ENCODE results near the gene FAM180A.
"Not testable (repeated sequence)": the region's sequence is repeated elsewhere in the genome, so short reads cannot be mapped to it uniquely, and the experiment has no call there.

The FAM180A gene

DNA sequence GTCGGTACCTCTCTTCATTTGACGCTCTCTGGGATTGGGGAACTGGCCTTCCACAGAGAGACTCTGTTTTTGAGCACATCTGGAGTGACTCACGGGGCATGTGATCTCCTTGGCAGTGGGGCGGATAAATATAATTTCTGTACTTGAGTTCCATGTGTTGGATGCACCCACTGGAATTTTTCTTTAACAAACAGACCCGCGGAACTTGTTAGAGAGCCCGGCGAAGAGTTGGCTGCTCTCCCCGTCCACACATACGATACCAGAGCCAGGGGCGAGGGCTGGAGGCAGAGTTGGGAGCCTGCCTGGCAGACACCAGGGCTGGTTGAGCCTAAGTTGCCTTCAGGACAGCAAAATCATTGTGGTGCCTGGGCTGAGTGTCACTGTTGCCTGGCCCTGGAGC lies at the start of gene FAM180A:
TSS of gene FAM180A (minus strand) at position 44 of the 400 bp plus-strand sequence. CDS start 233 bp downstream, outside the sequence.
- no peak for DNase-seq (ENCODE audit: low spot score)

GRCh38 chr7:135798095-135798494 lies 49.5 kb upstream of the FAM180A start:
- DNase-seq (ENCODE audit: low spot score) = no peak

GRCh38 chr7:135795846-135796570 lies 47.4 kb upstream of the FAM180A start:
- no peak for DNase-seq (ENCODE audit: low spot score)

GRCh38 chr7:135793841-135794240 lies 45.2 kb upstream of the FAM180A start:
- DNase-seq (ENCODE audit: low spot score) = no peak

GRCh38 chr7:135792866-135793265 lies 44.3 kb upstream of the FAM180A start:
- no peak for DNase-seq (ENCODE audit: low spot score)

- no peak for DNase-seq (ENCODE audit: low spot score)
These were observed 43.7 kb upstream of the FAM180A start for GRCh38 chr7:135792363-135792668.

DNA sequence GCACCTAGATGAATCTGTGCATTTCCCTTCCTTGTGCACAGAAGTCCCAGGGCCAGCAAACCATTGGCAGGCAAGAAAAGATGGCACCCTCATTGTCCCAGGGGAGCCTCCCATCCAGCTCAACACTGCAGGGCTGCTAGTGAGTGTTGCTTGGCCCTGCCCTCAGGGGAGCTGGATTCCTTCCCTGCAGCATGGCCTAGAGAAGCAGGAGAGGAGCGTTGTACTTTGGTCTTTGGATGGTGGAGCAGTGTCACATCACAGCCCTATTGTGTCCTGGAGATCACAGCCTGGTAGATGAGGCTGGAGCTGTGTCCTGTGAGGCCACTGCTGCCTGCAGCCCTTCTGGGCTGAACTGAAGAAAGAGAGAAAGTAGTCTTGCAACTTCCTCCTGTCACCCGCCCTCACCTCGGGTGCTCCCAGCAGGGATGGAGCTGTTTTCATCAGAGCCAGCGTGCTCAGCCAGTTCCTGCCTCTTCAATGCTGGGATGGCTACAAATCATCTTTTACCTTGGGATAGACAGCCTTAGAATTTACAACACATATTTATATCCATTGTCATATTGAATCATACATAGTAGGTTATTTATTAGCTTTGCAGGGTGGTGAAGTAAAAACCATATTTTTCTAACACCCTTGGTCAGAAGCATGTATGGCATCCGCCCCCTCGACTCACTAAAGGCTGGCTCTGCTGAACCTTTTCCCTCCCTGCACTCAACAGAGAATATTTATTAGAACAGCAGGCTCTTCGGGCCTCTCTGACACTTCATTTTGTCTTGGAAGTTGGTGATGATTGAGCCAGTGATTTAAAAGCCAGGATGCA lies 43.1 kb upstream of the FAM180A start:
- DNase-seq (ENCODE audit: low spot score) = no peak

- DNase-seq (ENCODE audit: low spot score) = no peak
These were observed 41.9 kb upstream of the FAM180A start for GRCh38 chr7:135790371-135790977.

- DNase-seq (ENCODE audit: low spot score) = no peak
These were observed 41.3 kb upstream of the FAM180A start for GRCh38 chr7:135789956-135790355.

DNA sequence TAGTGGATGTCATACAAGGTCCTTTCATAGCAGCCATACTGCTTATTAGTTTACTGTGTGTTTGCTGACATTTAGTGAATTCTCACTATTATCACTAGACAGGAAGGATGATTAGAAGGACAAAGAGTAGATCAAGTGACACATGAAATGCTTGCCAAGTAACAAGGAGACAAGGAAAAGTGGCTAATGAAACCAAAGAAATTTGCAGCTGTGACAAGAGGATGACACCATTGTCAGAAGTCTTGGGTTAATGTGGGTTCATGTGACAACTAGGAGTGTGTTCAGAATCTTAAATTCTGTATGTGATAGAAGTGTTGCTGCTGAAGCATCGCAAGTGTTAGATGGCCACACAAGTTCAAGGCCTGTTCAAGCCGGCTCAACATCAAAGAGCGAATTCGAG lies 40.8 kb upstream of the FAM180A start:
- no peak for DNase-seq (ENCODE audit: low spot score)

DNA sequence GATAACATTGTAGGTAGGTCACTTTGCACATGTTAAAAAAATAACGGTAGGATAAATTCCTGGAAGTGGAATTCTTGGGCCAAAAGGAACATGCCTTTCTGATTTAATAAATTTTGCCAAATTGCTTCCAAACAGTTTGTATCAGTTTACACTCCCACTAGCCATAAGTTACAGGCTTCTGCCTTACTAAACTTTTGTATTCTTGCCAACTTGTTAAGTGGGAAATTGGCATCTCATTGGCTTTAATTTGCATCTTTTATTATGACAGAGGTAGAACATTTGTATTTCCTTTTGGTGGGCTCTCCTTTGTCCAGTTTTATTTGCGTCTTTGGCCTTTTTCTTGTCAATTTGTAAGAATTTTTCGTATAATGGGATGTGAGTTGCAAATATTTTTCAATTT lies 38.3 kb upstream of the FAM180A start:
- DNase-seq (ENCODE audit: low spot score) = no peak

GRCh38 chr7:135785065-135785464 lies 36.5 kb upstream of the FAM180A start:
- no peak for DNase-seq (ENCODE audit: low spot score)

DNA sequence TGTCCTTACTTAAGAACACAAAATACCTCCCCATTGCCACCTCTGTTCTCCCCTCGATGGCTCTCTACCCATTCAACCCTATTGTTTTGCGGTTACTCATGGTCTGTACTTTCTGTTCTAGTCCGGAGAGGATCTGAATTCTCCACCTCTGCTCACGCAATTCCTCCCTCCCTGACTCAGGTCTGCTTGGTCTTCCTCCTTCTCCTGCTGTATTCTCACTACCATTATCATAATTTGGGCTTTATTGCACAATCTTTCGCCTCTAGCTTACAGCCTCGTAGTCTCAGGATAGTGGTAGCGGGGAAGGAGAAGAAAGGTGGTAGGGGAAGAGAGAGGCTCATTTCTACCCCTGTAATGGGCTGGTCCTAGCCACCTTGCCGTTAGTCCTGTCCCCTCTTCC lies 35.4 kb upstream of the FAM180A start:
- no peak for DNase-seq (ENCODE audit: low spot score)

DNA sequence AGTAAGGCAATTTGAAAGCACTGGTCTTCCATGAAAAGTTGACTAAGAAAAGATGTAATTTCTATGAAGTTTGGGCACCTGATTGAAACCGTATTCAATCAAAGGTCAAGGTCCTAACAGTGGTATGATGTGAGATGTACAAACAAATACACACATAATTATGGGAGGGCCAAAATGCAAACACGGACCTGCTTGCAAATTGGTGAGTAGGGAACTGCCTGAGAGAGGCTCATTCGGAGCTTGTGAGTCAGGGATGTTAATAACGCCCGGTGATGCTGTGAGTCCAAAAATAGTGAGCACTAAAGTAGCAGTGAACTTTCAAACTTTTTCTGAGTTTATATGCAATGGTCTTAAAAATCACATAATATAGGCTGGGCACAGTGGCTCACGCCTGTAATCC lies 34.2 kb upstream of the FAM180A start:
- no peak for DNase-seq (ENCODE audit: low spot score)

GRCh38 chr7:135782377-135782776 lies 33.8 kb upstream of the FAM180A start:
- DNase-seq (ENCODE audit: low spot score) = no peak

DNA sequence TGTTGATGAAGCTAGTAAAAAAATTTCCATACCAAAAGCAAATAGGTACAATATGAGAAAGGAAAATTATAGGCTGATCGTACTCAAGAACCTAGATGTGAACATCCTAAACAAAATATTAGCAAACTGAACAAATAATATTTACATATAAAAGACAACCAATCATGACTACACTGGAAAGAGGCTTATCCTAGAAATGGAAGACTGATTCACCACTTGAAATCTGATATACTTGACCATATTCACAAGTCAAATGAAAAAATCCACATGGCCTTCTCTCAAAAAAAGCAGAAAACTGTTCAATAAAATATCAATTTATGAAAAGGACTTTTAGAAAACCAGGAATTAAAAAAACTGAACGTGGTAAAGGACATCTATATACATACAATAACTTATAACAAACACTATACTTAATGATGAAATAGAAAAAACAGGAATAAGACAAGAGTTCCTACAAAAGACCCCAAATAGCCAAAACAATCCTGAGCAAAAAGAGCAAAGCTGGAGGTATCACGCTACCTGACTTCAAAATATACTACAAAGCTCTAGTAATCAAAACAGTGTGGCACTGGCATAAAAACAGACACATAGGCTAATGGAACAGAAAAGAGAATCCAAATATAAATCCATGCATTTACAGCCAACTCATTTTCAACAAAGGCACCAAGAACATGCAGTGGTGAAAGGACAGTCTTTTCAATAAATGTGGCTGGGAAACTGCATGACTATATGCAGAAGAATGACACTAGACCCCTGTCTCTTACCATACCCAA lies 29.2 kb upstream of the FAM180A start:
- no peak for DNase-seq (ENCODE audit: low spot score)

- DNase-seq (ENCODE audit: low spot score) = not testable (repeated sequence)
These were observed 27.3 kb upstream of the FAM180A start for GRCh38 chr7:135775915-135776314.

DNA sequence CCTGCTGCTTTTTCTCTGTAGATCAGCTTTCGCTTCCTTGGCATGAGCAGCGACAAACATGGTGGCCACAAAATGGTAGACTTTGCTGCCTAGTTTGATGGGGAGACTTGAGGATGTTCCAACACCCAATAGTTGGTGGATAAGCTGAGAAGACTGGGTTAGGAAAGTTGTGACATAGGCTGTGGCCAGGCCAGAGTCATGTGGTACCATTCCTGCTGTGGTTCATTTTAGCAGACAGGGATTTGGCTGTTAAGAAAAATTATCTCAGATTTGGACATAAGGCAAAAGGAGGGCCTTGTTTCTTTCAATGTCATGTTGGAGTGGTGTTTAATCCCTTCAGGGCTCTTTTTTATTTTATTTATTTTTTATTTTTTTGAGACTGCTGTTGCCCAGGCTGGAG lies 26.6 kb upstream of the FAM180A start:
- no peak for DNase-seq (ENCODE audit: low spot score)

DNA sequence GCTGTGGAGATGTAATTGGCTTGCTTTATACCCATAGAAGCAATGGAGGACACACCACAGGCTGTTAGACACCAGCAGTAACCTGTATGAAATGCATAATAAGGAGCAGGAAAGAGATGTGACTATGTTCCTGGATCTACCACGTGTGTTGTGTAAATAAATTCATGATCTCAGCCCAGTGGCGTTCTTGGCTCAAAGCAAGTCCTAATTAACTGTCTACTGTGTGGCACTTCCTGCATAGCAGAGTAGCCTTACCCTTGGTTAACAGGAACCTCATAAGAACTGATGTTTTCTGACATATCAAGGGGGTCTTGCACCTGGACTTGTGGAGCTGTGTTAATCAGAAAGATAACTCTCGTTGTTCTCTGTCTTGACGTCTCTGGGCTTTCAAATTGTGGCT lies 25.7 kb upstream of the FAM180A start:
- no peak for DNase-seq (ENCODE audit: low spot score)

GRCh38 chr7:135773464-135773863 lies 24.9 kb upstream of the FAM180A start:
- no peak for DNase-seq (ENCODE audit: low spot score)

GRCh38 chr7:135772639-135773222 lies 24.1 kb upstream of the FAM180A start:
- DNase-seq (ENCODE audit: low spot score) = no peak
